H1 (cell line): Measurements from ENCODE around the gene SLC25A21. TPM values are rescaled to one million over a fixed set of nuclear protein-coding genes. Genes with fewer than 3 reads are reported as not detected.

Experiments
- polyA plus RNA-seq, 7 experiments: library from polyadenylated mRNA; depleted of rRNA in 3 of 7; stranded (reverse) in 5 of 7; unstranded in 2 of 7; fragments of >200 nt in 5 of 7; fragments of 200-250 nt in 2 of 7; gene quantifications; 1 replicate in 5 of 7; 2 replicates in 1 of 7; 4 replicates in 1 of 7; pipeline versions ENCODE4 v1.2.1 to v1.2.3, GENCODE V29; 2011 to 2013; ENCODE audit warnings: missing spikeins in 2 of 7, mixed read lengths in 2 of 7
- total RNA-seq: library from RNA; stranded (reverse); fragmentation: NEBNext Ultra II Directional; extraction: Animal tissue kit (Norgen Biotek cat#: 25700); gene quantifications from 2 replicates; pipeline ENCODE4 v1.2.1, GENCODE V29; 2021
- TF ChIP-seq, protein P1 (sequence below), 3 experiments: IDR thresholded peaks; 1 replicate in 2 of 3; 2 replicates in 1 of 3; pipeline versions ENCODE4 v1.5.1 to v1.6.1; 2011; ENCODE audit warnings: low read length in 3 of 3, mild to moderate bottlenecking in 3 of 3, inconsistent platforms in 2 of 3, low read depth in 1 of 3, moderate library complexity in 1 of 3; ENCODE audit not compliant: insufficient read depth in 1 of 3; ENCODE audit errors: control extremely low read depth in 1 of 3

Gene SLC25A21
- total and polyA plus RNA-seq, 2 of the 8 experiments (the other 6 are each of a cell fraction or from before 2014, with no cell fraction given) = 6.9 to 15.7 TPM

- TF ChIP-seq, protein P1, sequence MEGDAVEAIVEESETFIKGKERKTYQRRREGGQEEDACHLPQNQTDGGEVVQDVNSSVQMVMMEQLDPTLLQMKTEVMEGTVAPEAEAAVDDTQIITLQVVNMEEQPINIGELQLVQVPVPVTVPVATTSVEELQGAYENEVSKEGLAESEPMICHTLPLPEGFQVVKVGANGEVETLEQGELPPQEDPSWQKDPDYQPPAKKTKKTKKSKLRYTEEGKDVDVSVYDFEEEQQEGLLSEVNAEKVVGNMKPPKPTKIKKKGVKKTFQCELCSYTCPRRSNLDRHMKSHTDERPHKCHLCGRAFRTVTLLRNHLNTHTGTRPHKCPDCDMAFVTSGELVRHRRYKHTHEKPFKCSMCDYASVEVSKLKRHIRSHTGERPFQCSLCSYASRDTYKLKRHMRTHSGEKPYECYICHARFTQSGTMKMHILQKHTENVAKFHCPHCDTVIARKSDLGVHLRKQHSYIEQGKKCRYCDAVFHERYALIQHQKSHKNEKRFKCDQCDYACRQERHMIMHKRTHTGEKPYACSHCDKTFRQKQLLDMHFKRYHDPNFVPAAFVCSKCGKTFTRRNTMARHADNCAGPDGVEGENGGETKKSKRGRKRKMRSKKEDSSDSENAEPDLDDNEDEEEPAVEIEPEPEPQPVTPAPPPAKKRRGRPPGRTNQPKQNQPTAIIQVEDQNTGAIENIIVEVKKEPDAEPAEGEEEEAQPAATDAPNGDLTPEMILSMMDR (IDR thresholded peaks at IDR 0.05; ENCODE audit: control extremely low read depth in 1 of 3, insufficient read depth in 1 of 3, low read depth in 1 of 3, low read length in 3 of 3) = no peak
- TF ChIP-seq, all 59 proteins: peak for 0
Observed at GRCh38 chr14:37114559-37114958, 57.8 kb downstream of the SLC25A21 start (continued).
